Measurements from ENCODE around the gene ASTL.

The ASTL gene

DNA sequence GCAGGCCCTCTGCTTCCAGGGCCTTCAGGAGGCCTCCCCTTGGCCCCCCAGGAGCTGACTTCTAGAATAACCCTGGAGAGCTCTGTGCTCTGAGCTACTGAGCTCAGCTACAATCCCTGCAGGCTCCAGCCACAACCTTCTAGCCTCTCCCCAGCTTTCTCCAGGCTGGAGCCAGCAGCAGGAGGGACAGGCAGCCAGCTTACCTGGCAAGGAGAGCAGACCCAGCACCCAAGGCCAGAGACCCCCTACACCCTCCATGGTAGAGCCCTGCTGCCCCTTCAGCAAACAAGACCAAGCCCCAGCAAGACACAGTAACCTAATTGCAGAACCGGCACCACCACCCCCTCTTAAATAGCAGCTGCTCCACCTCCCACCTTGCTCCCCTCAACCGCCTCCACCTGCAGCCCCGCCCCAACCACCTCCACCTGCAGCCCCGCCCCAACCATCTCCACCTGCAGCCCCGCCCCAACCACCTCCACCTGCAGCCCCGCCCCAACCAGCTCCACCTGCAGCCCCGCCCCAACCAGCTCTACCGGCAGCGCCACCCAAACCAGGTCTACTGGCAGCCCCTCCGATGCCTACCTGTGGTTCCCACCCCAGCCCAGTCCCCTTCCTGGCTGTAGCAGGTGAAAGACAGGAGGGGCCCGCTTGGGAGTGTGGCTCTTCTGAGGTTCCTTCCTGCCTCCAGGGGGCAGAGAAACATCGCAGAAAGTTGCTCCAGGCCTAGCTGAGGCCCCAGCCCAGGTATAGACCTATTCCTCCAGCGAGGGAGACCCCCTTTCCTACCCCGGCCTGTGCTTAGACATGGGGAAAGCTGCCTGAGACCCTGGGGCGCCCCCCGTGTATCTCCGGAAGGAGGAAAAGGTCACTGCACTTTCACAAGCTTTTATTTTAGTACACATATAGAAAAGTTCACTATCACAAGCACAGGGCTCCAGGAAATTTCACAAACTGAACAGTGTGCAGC is at the start of gene ASTL:
Gene ASTL (minus strand): TSS at position 324 of the 967 bp plus-strand sequence. CDS start 66 bp downstream, at position 258.
- no peak within 1 kb of the TSS for H3K4me3 ChIP-seq
- H3K36me3 ChIP-seq, result peaks cover 16% of the 10 kb centered on the region
- H3K9me3 ChIP-seq, result no peaks in the 10 kb centered on the region
- H3K4me2 ChIP-seq, result no peak within 1 kb of the TSS
- H3K27ac ChIP-seq, result no peak within 1 kb of the TSS; the same call in 1 of the 2 replicates
- no peak within 1 kb of the TSS for H3K9ac ChIP-seq
- H3K4me1 ChIP-seq, result peaks cover 43% of the 10 kb centered on the region
- peaks cover 16% of the 10 kb centered on the region for H4K20me1 ChIP-seq
- H3K27me3 ChIP-seq, result no peaks in the 10 kb centered on the region
- TF ChIP-seq Cebpa-rat (IDR thresholded peaks at IDR 0.05), result no peak

DNA sequence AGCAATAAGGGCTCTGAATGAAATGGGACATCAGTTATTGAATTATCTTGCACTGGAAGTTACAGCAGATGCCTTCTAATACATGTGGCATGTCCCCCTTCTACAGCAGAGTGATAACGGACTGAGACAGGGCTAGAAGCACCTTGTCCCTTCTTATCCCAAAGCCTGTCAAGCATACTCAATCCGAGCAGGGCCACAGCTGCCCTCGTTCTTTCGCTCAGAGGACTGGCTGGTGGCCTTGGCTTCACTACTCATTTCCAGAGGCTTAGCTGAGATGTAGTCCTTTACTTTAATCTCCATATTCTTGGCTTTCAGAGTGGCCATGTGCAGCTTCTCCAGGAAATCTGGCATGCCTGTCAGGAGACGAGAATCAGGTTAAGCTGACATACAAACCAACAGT is 48.3 kb upstream of the ASTL start:
- Histone ChIP-seq H3K27ac (no peak overlapping the region), H3K4me2 (no peak overlapping the region), H3K9ac (no peak overlapping the region), H3K9me3 (no peaks in the 10 kb centered on the region), H3K36me3 (peaks cover 86% of the 10 kb centered on the region), H4K20me1 (peaks cover 48% of the 10 kb centered on the region; the same call in 1 of the 2 replicates), H3K27me3 (no peaks in the 10 kb centered on the region), H3K4me1 (no peaks in the 10 kb centered on the region), H3K4me3 (no peak overlapping the region)
- no peak for TF ChIP-seq Cebpa-rat (IDR thresholded peaks at IDR 0.05)

DNA sequence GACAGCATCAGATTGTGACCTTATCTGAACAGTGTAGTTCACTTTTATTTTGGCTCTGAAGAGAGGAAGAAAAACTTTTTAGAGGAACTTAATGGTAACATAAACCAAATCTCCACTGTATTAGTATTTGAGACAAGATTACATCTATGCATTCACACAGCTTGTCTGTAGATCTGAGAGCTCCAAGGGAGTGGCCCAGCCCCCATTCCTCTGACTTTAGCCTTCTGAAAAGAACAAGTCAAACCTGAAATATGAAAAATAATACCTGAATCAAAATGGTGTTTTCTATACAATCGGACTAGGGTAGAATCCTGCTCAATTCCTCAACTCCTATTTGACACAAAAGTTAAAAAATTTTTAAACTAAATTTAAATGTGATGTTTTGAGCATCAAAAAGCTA is 47.2 kb upstream of the ASTL start:
- Histone ChIP-seq H3K27me3 (no peaks in the 10 kb centered on the region), H3K4me1 (peaks cover 5% of the 10 kb centered on the region; the same call in 1 of the 2 replicates), H3K4me2 (no peak overlapping the region), H3K9ac (no peak overlapping the region), H3K27ac (no peak overlapping the region), H3K36me3 (peaks cover 75% of the 10 kb centered on the region), H3K4me3 (no peak overlapping the region), H4K20me1 (peaks cover 44% of the 10 kb centered on the region; the same call in 1 of the 2 replicates), H3K9me3 (no peaks in the 10 kb centered on the region)
- no peak for TF ChIP-seq Cebpa-rat (IDR thresholded peaks at IDR 0.05)

- Histone ChIP-seq H3K27ac (no peak overlapping the region), H3K9me3 (no peaks in the 10 kb centered on the region), H3K27me3 (no peaks in the 10 kb centered on the region), H3K9ac (no peak overlapping the region), H3K4me1 (peaks cover 8% of the 10 kb centered on the region; the same call in 1 of the 2 replicates), H3K4me3 (no peak overlapping the region), H3K36me3 (peaks cover 70% of the 10 kb centered on the region), H3K4me2 (no peak overlapping the region), H4K20me1 (peaks cover 41% of the 10 kb centered on the region; the same call in 1 of the 2 replicates)
- TF ChIP-seq Cebpa-rat (IDR thresholded peaks at IDR 0.05), result no peak
Measured at GRCh38 chr2:96184989-96185388, 46.7 kb upstream of the ASTL start.

DNA sequence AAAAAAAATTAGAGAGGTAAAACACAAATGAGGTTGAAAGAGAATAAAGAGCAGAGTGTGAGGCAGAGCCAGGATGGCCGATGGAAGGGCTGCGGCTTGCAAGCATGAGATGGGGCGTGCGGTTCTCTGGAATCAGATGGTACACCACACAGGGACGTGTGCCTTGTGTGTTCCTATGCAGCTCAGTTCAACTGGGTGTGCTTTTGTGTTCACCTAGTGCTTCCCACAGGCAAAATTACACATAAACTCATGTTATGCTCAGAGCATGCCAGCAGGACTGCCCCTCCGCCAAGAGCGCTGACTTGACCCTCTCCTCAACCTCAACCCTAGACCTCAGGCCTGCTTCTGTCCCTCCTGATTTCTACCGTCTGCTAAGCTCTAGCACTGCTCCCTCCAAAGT is 45.9 kb upstream of the ASTL start:
- peaks cover 62% of the 10 kb centered on the region for H3K36me3 ChIP-seq
- no peak overlapping the region for H3K9ac ChIP-seq
- peaks cover 40% of the 10 kb centered on the region; the same call in 1 of the 2 replicates for H4K20me1 ChIP-seq
- H3K4me1 ChIP-seq, result peaks cover 8% of the 10 kb centered on the region; the same call in 1 of the 2 replicates
- H3K9me3 ChIP-seq, result no peaks in the 10 kb centered on the region
- H3K27me3 ChIP-seq, result no peaks in the 10 kb centered on the region
- TF ChIP-seq Cebpa-rat (IDR thresholded peaks at IDR 0.05), result no peak
- no peak overlapping the region for H3K27ac ChIP-seq
- H3K4me2 ChIP-seq, result no peak overlapping the region
- no peak overlapping the region for H3K4me3 ChIP-seq

- no peak overlapping the region for H3K4me2 ChIP-seq
- peaks cover 8% of the 10 kb centered on the region; the same call in 1 of the 2 replicates for H3K4me1 ChIP-seq
- no peak overlapping the region for H3K9ac ChIP-seq
- no peaks in the 10 kb centered on the region for H3K9me3 ChIP-seq
- no peak overlapping the region for H3K27ac ChIP-seq
- H3K4me3 ChIP-seq, result no peak overlapping the region
- no peak for TF ChIP-seq Cebpa-rat (IDR thresholded peaks at IDR 0.05)
- H4K20me1 ChIP-seq, result peaks cover 18% of the 10 kb centered on the region; the same call in 1 of the 2 replicates
- H3K27me3 ChIP-seq, result no peaks in the 10 kb centered on the region
- H3K36me3 ChIP-seq, result peaks cover 35% of the 10 kb centered on the region
Measured at GRCh38 chr2:96181529-96181928, 43.2 kb upstream of the ASTL start.

GRCh38 chr2:96180521-96180920 is 42.2 kb upstream of the ASTL start:
- TF ChIP-seq Cebpa-rat (IDR thresholded peaks at IDR 0.05), result no peak
- H3K36me3 ChIP-seq, result peaks cover 25% of the 10 kb centered on the region
- no peak overlapping the region for H3K27ac ChIP-seq
- H3K4me2 ChIP-seq, result no peak overlapping the region
- no peaks in the 10 kb centered on the region for H3K27me3 ChIP-seq
- no peak overlapping the region for H3K4me3 ChIP-seq
- H3K4me1 ChIP-seq, result peaks cover 8% of the 10 kb centered on the region; the same call in 1 of the 2 replicates
- no peak overlapping the region for H3K9ac ChIP-seq
- no peaks in the 10 kb centered on the region for H3K9me3 ChIP-seq
- H4K20me1 ChIP-seq, result peaks cover 8% of the 10 kb centered on the region; the same call in 1 of the 2 replicates

DNA sequence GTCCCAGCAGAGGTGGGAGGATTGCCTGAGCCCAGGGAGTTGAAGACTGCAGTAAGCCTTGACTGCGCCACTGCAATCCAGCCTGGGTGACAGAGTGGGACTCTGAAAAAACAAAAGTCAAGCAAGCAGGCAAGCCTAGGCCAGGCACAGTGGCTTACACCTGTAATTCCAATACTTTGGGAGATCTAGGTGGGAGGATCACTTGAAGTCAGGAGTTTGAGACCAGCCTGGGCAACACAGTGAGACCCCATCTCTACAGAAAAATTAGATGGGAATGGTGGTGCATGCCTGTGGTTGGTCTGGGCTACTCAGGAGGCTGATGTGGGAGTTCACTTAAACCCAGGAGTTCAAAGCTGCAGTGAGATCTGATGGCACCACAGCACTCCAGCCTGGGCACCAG is 41.7 kb upstream of the ASTL start:
- Histone ChIP-seq H3K36me3 (peaks cover 20% of the 10 kb centered on the region), H3K27me3 (no peaks in the 10 kb centered on the region), H3K9ac (no peak overlapping the region), H3K9me3 (no peaks in the 10 kb centered on the region), H4K20me1 (peaks cover 3% of the 10 kb centered on the region; the same call in 1 of the 2 replicates), H3K4me1 (peaks cover 8% of the 10 kb centered on the region; the same call in 1 of the 2 replicates), H3K4me3 (no peak overlapping the region), H3K27ac (no peak overlapping the region), H3K4me2 (no peak overlapping the region)
- no peak for TF ChIP-seq Cebpa-rat (IDR thresholded peaks at IDR 0.05)

- H4K20me1 ChIP-seq, result no peaks in the 10 kb centered on the region
- H3K4me2 ChIP-seq, result no peak overlapping the region
- no peak overlapping the region for H3K4me3 ChIP-seq
- H3K27me3 ChIP-seq, result no peaks in the 10 kb centered on the region
- no peaks in the 10 kb centered on the region for H3K36me3 ChIP-seq
- no peak overlapping the region for H3K9ac ChIP-seq
- peaks cover 12% of the 10 kb centered on the region for H3K4me1 ChIP-seq
- no peak overlapping the region for H3K27ac ChIP-seq
- no peaks in the 10 kb centered on the region for H3K9me3 ChIP-seq
- TF ChIP-seq Cebpa-rat (IDR thresholded peaks at IDR 0.05), result no peak
Measured at GRCh38 chr2:96176661-96177060, 38.4 kb upstream of the ASTL start.

DNA sequence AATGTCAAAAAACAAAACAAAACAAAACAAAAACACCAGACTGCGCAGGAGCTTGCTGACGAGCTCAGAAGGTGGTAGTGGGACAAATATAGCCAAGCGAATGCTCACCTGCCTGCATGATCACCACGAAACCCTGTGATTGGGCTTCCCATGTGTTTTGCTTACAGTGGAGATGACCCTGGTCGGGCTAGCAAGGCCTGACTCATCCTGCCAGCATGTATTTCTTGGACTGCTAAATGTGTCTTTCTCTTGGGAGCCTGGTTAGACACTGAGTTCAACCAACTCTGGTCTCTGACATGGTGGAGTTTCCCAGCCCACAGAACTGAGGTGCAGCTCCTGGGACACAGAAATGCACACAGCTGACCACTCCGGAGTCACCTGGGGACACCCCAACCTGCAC is 37.6 kb upstream of the ASTL start:
- Histone ChIP-seq H3K27me3 (no peaks in the 10 kb centered on the region), H3K9me3 (no peaks in the 10 kb centered on the region), H3K4me2 (no peak overlapping the region), H3K36me3 (no peaks in the 10 kb centered on the region), H3K4me3 (no peak overlapping the region), H3K4me1 (peaks cover 11% of the 10 kb centered on the region), H3K9ac (no peak overlapping the region), H4K20me1 (no peaks in the 10 kb centered on the region), H3K27ac (no peak overlapping the region)
- TF ChIP-seq Cebpa-rat (IDR thresholded peaks at IDR 0.05), result no peak

Data from BLaER1 (cell line).